Astrocyte (in vitro differentiated cells and primary cell): ENCODE results near the gene FILIP1L. TPM values are rescaled to one million over a fixed set of nuclear protein-coding genes. Genes with fewer than 3 reads are reported as not detected.

Experiments used
- DNase-seq: peaks from one replicate; pipeline ENCODE4 v3.0.0-alpha.2; 2010; ENCODE audit warnings: low read depth
- FAIRE-seq: peaks from 2 replicates; lab custom pipeline; 2011; peaks lifted over from hg19 to GRCh38; lab: Jason Lieb, UNC
- H2AFZ ChIP-seq: 2 replicates; pipeline ENCODE4 v1.6.0; 2012; ENCODE audit warnings: low read depth, low read length, inconsistent platforms
- H3K27ac ChIP-seq: 2 replicates; pipeline ENCODE4 v1.5.1; 2011; ENCODE audit warnings: low read depth, low read length, inconsistent platforms
- H3K27me3 ChIP-seq: 2 replicates; pipeline ENCODE4 v1.6.0; 2011; ENCODE audit warnings: low read length, inconsistent platforms; ENCODE audit not compliant: insufficient read depth
- H3K36me3 ChIP-seq: 2 replicates; pipeline ENCODE4 v1.5.1; 2011; ENCODE audit warnings: low read length, inconsistent platforms; ENCODE audit not compliant: insufficient read depth
- H3K4me1 ChIP-seq: 2 replicates; pipeline ENCODE4 v1.5.1; 2011; ENCODE audit warnings: low read length, inconsistent platforms; ENCODE audit not compliant: insufficient read depth
- H3K4me2 ChIP-seq: 2 replicates; pipeline ENCODE4 v1.6.0; 2012; ENCODE audit warnings: low read length, inconsistent platforms
- H3K4me3 ChIP-seq: 2 replicates; pipeline ENCODE4 v1.5.1; 2011; ENCODE audit warnings: low read depth, mild to moderate bottlenecking, low read length, inconsistent platforms; ENCODE audit not compliant: insufficient read depth
- H3K79me2 ChIP-seq: 2 replicates; pipeline ENCODE4 v1.6.0; 2012; ENCODE audit warnings: mild to moderate bottlenecking, low read length, inconsistent platforms; ENCODE audit not compliant: insufficient read depth
- H3K9ac ChIP-seq: 2 replicates; pipeline ENCODE4 v1.6.0; 2012; ENCODE audit warnings: mild to moderate bottlenecking, low read length, inconsistent platforms
- H3K9me3 ChIP-seq: 2 replicates; pipeline ENCODE4 v1.5.1; 2012; ENCODE audit warnings: low read depth, mild to moderate bottlenecking, low read length, inconsistent platforms; ENCODE audit not compliant: insufficient read depth
- H4K20me1 ChIP-seq: 2 replicates; pipeline ENCODE4 v1.6.0; 2012; ENCODE audit warnings: low read length, inconsistent platforms; ENCODE audit not compliant: insufficient read depth
- H3K27ac Mint-ChIP-seq: one replicate; pipeline ENCODE4 v1.8.0; 2021; ENCODE audit warnings: mild to moderate bottlenecking, mixed read lengths; ENCODE audit not compliant: unreplicated experiment
- H3K27me3 Mint-ChIP-seq: one replicate; pipeline ENCODE4 v1.8.0; 2021; ENCODE audit warnings: low read depth, mixed read lengths; ENCODE audit not compliant: unreplicated experiment
- H3K36me3 Mint-ChIP-seq: one replicate; pipeline ENCODE4 v1.8.0; 2021; ENCODE audit warnings: low read depth, mixed read lengths; ENCODE audit not compliant: unreplicated experiment
- H3K4me1 Mint-ChIP-seq: one replicate; pipeline ENCODE4 v1.8.0; 2021; ENCODE audit warnings: low read depth, mixed read lengths; ENCODE audit not compliant: unreplicated experiment
- H3K4me3 Mint-ChIP-seq: one replicate; pipeline ENCODE4 v1.8.0; 2021; ENCODE audit warnings: mild to moderate bottlenecking, moderate library complexity, mixed read lengths; ENCODE audit not compliant: unreplicated experiment
- H3K9me3 Mint-ChIP-seq: one replicate; pipeline ENCODE4 v1.8.0; 2021; ENCODE audit warnings: mild to moderate bottlenecking, mixed read lengths; ENCODE audit not compliant: unreplicated experiment
- EZH2 ChIP-seq: IDR thresholded peaks from 2 replicates; pipeline ENCODE4 v1.6.1; 2012; ENCODE audit warnings: mild to moderate bottlenecking, low read length, inconsistent platforms; ENCODE audit not compliant: insufficient read depth
- total RNA-seq: library from RNA; stranded (reverse); gene quantifications from 2 replicates; pipeline ENCODE4 v1.2.1, GENCODE V29; 2021
- TF ChIP-seq, protein P1 (sequence below): IDR thresholded peaks from 2 replicates; pipeline ENCODE4 v1.5.1; 2011; ENCODE audit warnings: low read depth, mild to moderate bottlenecking, inconsistent platforms, low read length, moderate library complexity; ENCODE audit not compliant: insufficient read depth

Gene FILIP1L
- total RNA-seq, 1 donor from 2014 or later = 209 TPM

DNA sequence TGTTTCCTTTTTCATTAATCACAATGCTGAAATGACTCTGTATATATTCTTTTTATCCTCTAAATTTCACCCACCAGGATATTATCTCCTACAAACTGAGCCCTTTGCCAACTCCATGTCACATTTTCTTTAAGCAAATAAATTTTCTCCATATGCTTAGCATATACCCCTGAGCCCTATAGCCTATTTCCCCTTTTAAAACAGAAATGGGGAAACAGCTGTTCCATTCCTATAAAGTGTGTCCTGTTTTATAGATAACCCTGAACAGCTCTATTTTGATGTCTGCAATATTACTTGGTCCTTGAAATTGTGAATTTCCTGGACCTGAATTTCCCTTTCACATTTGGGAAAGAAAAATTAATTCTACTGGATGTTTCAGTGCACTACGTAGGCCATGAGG is 15.6 kb upstream of the FILIP1L start:
- Histone ChIP-seq H3K9ac (no peak overlapping the region), H3K27me3 (no peaks in the 10 kb centered on the region), H3K4me1 (peaks cover 5% of the 10 kb centered on the region), H2AFZ (no peak overlapping the region), H3K36me3 (no peaks in the 10 kb centered on the region), H4K20me1 (no peaks in the 10 kb centered on the region), H3K4me3 (no peak overlapping the region), H3K4me2 (no peak overlapping the region), H3K79me2 (no peaks in the 10 kb centered on the region), H3K27ac (no peak overlapping the region), H3K9me3 (no peaks in the 10 kb centered on the region)
- FAIRE-seq (no peak), DNase-seq (no peak)
- H3K4me3 Mint-ChIP-seq = no peak overlapping the region
- no peak overlapping the region for H3K27ac Mint-ChIP-seq
- TF ChIP-seq, protein P1, sequence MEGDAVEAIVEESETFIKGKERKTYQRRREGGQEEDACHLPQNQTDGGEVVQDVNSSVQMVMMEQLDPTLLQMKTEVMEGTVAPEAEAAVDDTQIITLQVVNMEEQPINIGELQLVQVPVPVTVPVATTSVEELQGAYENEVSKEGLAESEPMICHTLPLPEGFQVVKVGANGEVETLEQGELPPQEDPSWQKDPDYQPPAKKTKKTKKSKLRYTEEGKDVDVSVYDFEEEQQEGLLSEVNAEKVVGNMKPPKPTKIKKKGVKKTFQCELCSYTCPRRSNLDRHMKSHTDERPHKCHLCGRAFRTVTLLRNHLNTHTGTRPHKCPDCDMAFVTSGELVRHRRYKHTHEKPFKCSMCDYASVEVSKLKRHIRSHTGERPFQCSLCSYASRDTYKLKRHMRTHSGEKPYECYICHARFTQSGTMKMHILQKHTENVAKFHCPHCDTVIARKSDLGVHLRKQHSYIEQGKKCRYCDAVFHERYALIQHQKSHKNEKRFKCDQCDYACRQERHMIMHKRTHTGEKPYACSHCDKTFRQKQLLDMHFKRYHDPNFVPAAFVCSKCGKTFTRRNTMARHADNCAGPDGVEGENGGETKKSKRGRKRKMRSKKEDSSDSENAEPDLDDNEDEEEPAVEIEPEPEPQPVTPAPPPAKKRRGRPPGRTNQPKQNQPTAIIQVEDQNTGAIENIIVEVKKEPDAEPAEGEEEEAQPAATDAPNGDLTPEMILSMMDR = no peak
- TF ChIP-seq EZH2 = no peak
- no peaks in the 10 kb centered on the region for H3K9me3 Mint-ChIP-seq
- H3K27me3 Mint-ChIP-seq = no peaks in the 10 kb centered on the region
- no peaks in the 10 kb centered on the region for H3K36me3 Mint-ChIP-seq
- peaks cover 3% of the 10 kb centered on the region for H3K4me1 Mint-ChIP-seq

- no peak for TF ChIP-seq EZH2
- TF ChIP-seq, protein P1 = no peak
- Mint-ChIP-seq H3K4me3 (no peak overlapping the region), H3K27me3 (no peaks in the 10 kb centered on the region), H3K27ac (no peak overlapping the region), H3K4me1 (peaks cover 3% of the 10 kb centered on the region), H3K36me3 (no peaks in the 10 kb centered on the region), H3K9me3 (no peaks in the 10 kb centered on the region)
- Histone ChIP-seq H3K4me1 (peaks cover 5% of the 10 kb centered on the region), H3K36me3 (no peaks in the 10 kb centered on the region), H3K9ac (no peak overlapping the region), H3K79me2 (no peaks in the 10 kb centered on the region), H3K4me3 (no peak overlapping the region), H3K27ac (no peak overlapping the region), H3K4me2 (no peak overlapping the region), H2AFZ (no peak overlapping the region), H4K20me1 (no peaks in the 10 kb centered on the region), H3K9me3 (no peaks in the 10 kb centered on the region), H3K27me3 (no peaks in the 10 kb centered on the region)
- FAIRE-seq (no peak), DNase-seq (no peak)
Observed at GRCh38 chr3:100128565-100128964, 14.3 kb upstream of the FILIP1L start.

DNA sequence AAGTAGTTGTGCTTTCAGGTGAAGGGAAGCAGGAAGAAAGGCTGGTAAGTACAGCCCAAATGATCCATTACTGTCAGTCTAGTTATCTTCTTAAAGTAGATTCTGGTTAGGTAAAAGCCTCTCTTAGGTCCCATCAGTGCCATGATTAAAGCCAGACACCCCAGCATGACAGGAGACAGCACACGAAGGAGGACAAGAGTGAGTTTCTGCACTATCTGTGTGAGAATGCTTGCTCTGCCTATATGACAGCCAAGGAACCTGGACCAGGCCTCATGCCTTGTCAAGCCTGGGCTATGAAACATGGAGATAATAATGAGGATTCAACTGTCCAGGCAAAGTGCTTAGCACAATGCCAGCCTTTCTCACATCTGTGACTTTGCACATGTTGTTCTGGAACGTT is 13.5 kb upstream of the FILIP1L start:
- no peaks in the 10 kb centered on the region for H3K79me2 ChIP-seq
- Mint-ChIP-seq H3K9me3 (no peaks in the 10 kb centered on the region), H3K4me3 (no peak overlapping the region), H3K36me3 (peaks cover 2% of the 10 kb centered on the region), H3K27ac (no peak overlapping the region), H3K27me3 (no peaks in the 10 kb centered on the region), H3K4me1 (peaks cover 3% of the 10 kb centered on the region)
- no peak overlapping the region for H2AFZ ChIP-seq
- H3K9ac ChIP-seq = no peak overlapping the region
- H4K20me1 ChIP-seq = no peaks in the 10 kb centered on the region
- FAIRE-seq (no peak), DNase-seq (no peak)
- H3K4me2 ChIP-seq = no peak overlapping the region
- no peak overlapping the region for H3K27ac ChIP-seq
- no peaks in the 10 kb centered on the region for H3K27me3 ChIP-seq
- H3K9me3 ChIP-seq = no peaks in the 10 kb centered on the region
- H3K36me3 ChIP-seq = no peaks in the 10 kb centered on the region
- H3K4me3 ChIP-seq = no peak overlapping the region
- TF ChIP-seq, protein P1 = no peak
- H3K4me1 ChIP-seq = peaks cover 5% of the 10 kb centered on the region
